ENCODE measurements around the gene EFNA3.

Gene EFNA3

DNA sequence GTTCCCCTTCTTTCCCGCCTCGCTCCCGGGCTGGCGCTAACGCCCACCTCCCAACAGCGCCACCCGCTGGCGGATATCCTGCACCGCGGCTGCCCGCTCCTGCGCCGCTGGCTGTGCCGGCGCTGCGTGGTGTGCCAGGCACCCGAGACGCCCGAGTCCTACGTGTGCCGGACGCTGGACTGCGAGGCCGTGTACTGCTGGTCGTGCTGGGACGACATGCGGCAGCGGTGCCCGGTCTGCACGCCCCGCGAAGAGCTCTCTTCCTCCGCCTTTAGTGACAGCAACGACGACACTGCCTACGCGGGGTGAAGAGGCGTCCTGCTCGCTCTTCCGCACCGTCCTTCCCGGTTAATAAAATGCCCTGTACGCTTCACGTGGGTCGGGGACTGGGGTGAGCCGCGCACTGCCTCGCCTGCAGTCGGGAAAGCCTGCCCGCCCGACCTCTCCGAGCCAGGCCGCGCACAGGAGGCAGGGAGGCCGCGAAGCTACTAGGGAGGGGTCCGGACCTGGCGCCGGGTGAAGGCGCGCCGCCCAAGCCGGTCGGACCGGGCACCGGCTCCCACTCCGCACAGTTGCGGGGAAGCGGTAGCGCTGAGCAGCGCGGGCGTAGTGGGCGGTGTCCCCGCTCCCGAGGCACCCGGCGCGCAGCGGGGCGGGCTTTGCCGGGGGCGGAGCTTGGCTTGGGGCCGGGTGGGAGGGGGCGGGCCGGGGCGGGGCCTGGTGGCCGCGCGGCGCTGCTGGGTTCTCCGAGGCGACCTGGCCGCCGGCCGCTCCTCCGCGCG is 27.9 kb upstream of the EFNA3 start, which contains the start of gene ADAM15 (continued):
- peak; percentile 96 for TF ChIP-seq KLF7 (tag by site-specific recombination; IDR thresholded peaks at IDR 0.05; ENCODE audit: borderline replicate concordance)
- TF ChIP-seq, protein P1, sequence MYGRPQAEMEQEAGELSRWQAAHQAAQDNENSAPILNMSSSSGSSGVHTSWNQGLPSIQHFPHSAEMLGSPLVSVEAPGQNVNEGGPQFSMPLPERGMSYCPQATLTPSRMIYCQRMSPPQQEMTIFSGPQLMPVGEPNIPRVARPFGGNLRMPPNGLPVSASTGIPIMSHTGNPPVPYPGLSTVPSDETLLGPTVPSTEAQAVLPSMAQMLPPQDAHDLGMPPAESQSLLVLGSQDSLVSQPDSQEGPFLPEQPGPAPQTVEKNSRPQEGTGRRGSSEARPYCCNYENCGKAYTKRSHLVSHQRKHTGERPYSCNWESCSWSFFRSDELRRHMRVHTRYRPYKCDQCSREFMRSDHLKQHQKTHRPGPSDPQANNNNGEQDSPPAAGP (tag by site-specific recombination; IDR thresholded peaks at IDR 0.05), result peak; percentile 83
- peak; percentile 96 for TF ChIP-seq ZNF341 (tag by site-specific recombination; IDR thresholded peaks at IDR 0.05; ENCODE audit: low read depth)
- TF ChIP-seq ZNF140 (tag by site-specific recombination; IDR thresholded peaks at IDR 0.05), result no peak
- TF ChIP-seq, protein P2, sequence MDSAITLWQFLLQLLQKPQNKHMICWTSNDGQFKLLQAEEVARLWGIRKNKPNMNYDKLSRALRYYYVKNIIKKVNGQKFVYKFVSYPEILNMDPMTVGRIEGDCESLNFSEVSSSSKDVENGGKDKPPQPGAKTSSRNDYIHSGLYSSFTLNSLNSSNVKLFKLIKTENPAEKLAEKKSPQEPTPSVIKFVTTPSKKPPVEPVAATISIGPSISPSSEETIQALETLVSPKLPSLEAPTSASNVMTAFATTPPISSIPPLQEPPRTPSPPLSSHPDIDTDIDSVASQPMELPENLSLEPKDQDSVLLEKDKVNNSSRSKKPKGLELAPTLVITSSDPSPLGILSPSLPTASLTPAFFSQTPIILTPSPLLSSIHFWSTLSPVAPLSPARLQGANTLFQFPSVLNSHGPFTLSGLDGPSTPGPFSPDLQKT (IDR thresholded peaks at IDR 0.05; ENCODE audit: borderline replicate concordance, low read depth, low read length), result no peak

DNA sequence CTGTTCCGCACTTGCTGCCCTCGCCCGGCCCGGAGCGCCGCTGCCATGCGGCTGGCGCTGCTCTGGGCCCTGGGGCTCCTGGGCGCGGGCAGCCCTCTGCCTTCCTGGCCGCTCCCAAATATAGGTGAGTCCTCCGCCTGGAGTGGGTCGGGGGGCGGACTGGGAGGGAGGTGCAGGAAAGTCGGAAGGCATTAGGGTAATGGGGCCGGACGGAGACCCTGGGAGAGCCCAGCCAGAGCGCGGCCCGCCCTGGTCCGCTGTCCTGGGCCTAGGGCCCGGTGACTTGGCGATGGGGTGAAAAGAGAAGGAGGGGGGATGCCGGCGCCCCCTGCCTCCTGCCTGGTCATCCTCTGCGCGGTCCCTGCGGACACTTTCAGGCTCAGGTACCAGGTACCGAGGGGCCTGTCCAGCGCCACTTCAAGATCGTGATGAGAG is 27.3 kb upstream of the EFNA3 start:
- POLR2A ChIA-PET, result interaction anchor here (0.6 to 1.6 kb wide), 18 partner anchors 9 to 390 kb away, joined by 3 to 10 read pairs (median 4); partner anchors contain the start of genes EFNA3, FLAD1, KRTCAP2 and PBXIP1
- CTCF ChIA-PET, result interaction anchor here (0.6 to 3.6 kb wide), 21 partner anchors 9 to 117 kb away, joined by 3 to 32 read pairs (median 4); partner anchors contain the start of genes PBXIP1 and ZBTB7B
- H3K9me3 ChIP-seq (ENCODE audit: control insufficient read depth, insufficient read depth, low read depth, low read length), result no peaks in the 10 kb centered on the region
- peaks cover 0 to 26% of the 10 kb centered on the region in 2 experiments; a peak in 1 of 3 replicates for H3K36me3 ChIP-seq (ENCODE audit: control insufficient read depth in 2 of 2, insufficient read depth in 1 of 2, low read length in 2 of 2)
- peaks cover 9% of the 10 kb centered on the region for H3K4me1 ChIP-seq (ENCODE audit: control insufficient read depth, insufficient read depth, low read length)
- H3K27ac ChIP-seq (ENCODE audit: extremely low read depth, low read depth, low read length), result peak overlapping the region; percentile 57; the same call in 1 of the 2 replicates
- H3K4me3 ChIP-seq (ENCODE audit: low read depth, low read length), result peak overlapping the region; percentile 66
- TF ChIP-seq KLF8 (tag by site-specific recombination; IDR thresholded peaks at IDR 0.05) (no peak), ZNF792 (tag by site-specific recombination; IDR thresholded peaks at IDR 0.05) (no peak), ZNF404 (tag by site-specific recombination; IDR thresholded peaks at IDR 0.05) (no peak), ZNF341 (tag by site-specific recombination; IDR thresholded peaks at IDR 0.05; ENCODE audit: low read depth) (peak; percentile 78), GFI1B (tag by site-specific recombination; IDR thresholded peaks at IDR 0.05) (no peak), ZNF223 (tag by site-specific recombination; IDR thresholded peaks at IDR 0.05) (peak; percentile 82), ZBTB7A (tag by site-specific recombination; IDR thresholded peaks at IDR 0.05; ENCODE audit: low read depth) (peak; percentile 75; the same call in 1 of the 2 replicates), ZNF596 (tag by site-specific recombination; IDR thresholded peaks at IDR 0.05) (no peak), ZNF514 (tag by site-specific recombination; IDR thresholded peaks at IDR 0.05) (no peak), ZBTB48 (tag by site-specific recombination; IDR thresholded peaks at IDR 0.05) (peak; percentile 11; the same call in 1 of the 2 replicates), KLF16 (tag by site-specific recombination; IDR thresholded peaks at IDR 0.05) (0 out of 2 replicates have a peak, but pooled peaks have one; percentile 17), ZSCAN30 (tag by site-specific recombination; IDR thresholded peaks at IDR 0.05) (peak; percentile 78; the same call in 1 of the 2 replicates), ZNF558 (tag by site-specific recombination; IDR thresholded peaks at IDR 0.05) (no peak), ZNF544 (tag by site-specific recombination; IDR thresholded peaks at IDR 0.05) (no peak), ZNF157 (tag by site-specific recombination; IDR thresholded peaks at IDR 0.05) (no peak), ZSCAN16 (tag by site-specific recombination; IDR thresholded peaks at IDR 0.05) (no peak)
- TF ChIP-seq, protein P3, sequence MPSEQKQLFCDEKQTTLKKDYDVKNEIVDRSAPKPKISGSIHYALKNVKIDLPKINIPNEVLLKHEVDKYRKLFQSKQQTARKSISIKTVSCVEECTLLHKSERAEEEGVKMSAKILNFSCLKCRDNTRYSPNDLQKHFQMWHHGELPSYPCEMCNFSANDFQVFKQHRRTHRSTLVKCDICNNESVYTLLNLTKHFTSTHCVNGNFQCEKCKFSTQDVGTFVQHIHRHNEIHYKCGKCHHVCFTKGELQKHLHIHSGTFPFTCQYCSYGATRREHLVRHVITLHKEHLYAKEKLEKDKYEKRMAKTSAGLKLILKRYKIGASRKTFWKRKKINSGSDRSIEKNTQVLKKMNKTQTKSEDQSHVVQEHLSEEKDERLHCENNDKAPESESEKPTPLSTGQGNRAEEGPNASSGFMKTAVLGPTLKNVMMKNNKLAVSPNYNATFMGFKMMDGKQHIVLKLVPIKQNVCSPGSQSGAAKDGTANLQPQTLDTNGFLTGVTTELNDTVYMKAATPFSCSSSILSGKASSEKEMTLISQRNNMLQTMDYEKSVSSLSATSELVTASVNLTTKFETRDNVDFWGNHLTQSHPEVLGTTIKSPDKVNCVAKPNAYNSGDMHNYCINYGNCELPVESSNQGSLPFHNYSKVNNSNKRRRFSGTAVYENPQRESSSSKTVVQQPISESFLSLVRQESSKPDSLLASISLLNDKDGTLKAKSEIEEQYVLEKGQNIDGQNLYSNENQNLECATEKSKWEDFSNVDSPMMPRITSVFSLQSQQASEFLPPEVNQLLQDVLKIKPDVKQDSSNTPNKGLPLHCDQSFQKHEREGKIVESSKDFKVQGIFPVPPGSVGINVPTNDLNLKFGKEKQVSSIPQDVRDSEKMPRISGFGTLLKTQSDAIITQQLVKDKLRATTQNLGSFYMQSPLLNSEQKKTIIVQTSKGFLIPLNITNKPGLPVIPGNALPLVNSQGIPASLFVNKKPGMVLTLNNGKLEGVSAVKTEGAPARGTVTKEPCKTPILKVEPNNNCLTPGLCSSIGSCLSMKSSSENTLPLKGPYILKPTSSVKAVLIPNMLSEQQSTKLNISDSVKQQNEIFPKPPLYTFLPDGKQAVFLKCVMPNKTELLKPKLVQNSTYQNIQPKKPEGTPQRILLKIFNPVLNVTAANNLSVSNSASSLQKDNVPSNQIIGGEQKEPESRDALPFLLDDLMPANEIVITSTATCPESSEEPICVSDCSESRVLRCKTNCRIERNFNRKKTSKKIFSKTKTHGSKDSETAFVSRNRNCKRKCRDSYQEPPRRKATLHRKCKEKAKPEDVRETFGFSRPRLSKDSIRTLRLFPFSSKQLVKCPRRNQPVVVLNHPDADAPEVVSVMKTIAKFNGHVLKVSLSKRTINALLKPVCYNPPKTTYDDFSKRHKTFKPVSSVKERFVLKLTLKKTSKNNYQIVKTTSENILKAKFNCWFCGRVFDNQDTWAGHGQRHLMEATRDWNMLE (tag by site-specific recombination; conservative IDR thresholded peaks at IDR 0.05; ENCODE audit: low read depth), result no peak
- TF ChIP-seq, protein P4, sequence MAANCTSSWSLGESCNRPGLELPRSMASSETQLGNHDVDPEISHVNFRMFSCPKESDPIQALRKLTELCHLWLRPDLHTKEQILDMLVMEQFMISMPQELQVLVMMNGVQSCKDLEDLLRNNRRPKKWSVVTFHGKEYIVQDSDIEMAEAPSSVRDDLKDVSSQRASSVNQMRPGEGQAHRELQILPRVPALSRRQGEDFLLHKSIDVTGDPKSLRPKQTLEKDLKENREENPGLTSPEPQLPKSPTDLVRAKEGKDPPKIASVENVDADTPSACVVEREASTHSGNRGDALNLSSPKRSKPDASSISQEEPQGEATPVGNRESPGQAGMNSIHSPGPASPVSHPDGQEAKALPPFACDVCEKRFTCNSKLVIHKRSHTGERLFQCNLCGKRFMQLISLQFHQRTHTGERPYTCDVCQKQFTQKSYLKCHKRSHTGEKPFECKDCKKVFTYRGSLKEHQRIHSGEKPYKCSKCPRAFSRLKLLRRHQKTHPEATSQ (tag by site-specific recombination; IDR thresholded peaks at IDR 0.05), result no peak
- TF ChIP-seq, protein P5, sequence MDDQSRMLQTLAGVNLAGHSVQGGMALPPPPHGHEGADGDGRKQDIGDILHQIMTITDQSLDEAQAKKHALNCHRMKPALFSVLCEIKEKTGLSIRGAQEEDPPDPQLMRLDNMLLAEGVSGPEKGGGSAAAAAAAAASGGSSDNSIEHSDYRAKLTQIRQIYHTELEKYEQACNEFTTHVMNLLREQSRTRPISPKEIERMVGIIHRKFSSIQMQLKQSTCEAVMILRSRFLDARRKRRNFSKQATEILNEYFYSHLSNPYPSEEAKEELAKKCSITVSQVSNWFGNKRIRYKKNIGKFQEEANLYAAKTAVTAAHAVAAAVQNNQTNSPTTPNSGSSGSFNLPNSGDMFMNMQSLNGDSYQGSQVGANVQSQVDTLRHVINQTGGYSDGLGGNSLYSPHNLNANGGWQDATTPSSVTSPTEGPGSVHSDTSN (CRISPR knock-in tag; IDR thresholded peaks at IDR 0.05), result 0 out of 2 replicates have a peak, but pooled peaks have one; percentile 38

Data from HEK293 (cell line).